NCI-H460 (cell line): ENCODE data around the gene AQP11. TPM values are rescaled to one million over a fixed set of nuclear protein-coding genes. Genes with fewer than 3 reads are reported as not detected.
A peak's percentile ranks its signal among the peaks of the same experiment; 100 is the strongest.
"Not testable (repeated sequence)": the region's sequence is repeated elsewhere in the genome, so short reads cannot be mapped to it uniquely, and the experiment has no call there.

Source experiments
- DNase-seq: peaks from one replicate; pipeline ENCODE4 v3.0.0-alpha.2; 2016; ENCODE audit warnings: low read depth; ENCODE audit errors: extremely low read depth
- polyA plus RNA-seq: library from polyadenylated mRNA; depleted of rRNA; stranded (reverse); fragments of >200 nt; gene quantifications from 2 replicates; pipeline ENCODE4 v1.2.3, GENCODE V29; 2014; cell fraction: nucleus; rRNA removed
- total RNA-seq: library from RNA; depleted of rRNA; stranded (reverse); fragments of >200 nt; shearing (Covaris generic); gene quantifications from 2 replicates; pipeline ENCODE4 v1.2.3, GENCODE V29; 2014; rRNA removed

The AQP11 gene, protein sequence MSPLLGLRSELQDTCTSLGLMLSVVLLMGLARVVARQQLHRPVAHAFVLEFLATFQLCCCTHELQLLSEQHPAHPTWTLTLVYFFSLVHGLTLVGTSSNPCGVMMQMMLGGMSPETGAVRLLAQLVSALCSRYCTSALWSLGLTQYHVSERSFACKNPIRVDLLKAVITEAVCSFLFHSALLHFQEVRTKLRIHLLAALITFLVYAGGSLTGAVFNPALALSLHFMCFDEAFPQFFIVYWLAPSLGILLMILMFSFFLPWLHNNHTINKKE
- total RNA-seq: 0.52 and 0.63 TPM in 2 replicates
- polyA plus RNA-seq: 1.3 and 1.4 TPM in 2 replicates

DNA sequence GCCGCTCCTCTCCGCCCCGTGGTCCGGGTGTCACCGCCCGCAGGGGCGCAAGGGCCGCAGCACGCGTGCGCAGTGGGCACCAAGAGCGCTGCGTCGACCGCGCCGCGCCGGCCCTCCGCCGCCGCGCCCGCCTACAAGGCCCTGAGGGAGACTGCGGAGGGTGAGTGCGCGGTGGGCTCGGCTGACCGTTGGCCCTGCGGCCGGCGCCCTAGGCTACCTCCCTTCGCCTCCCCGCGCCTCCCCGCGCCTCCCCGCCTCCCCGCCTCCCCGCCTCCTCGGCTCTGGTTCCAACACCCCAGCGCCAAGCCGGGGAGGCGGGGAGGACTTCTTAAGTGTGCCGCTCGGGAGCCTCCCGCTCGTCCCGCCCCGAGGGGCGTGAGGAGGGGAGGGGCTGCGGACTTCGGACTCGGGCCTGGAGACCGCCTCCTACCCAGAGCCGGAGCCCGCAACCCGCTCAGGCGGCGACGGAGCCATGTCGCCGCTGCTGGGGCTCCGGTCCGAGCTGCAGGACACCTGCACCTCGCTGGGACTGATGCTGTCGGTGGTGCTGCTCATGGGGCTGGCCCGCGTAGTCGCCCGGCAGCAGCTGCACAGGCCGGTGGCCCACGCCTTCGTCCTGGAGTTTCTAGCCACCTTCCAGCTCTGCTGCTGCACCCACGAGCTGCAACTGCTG, at the start of gene AQP11:
AQP11 (plus strand) TSS at position 433 of the 673 bp plus-strand sequence; CDS start at position 473, 40 bp downstream.
- DNase-seq: peak; percentile 67

GRCh38 chr11:77542296-77542695, 47.5 kb upstream of the AQP11 start:
- DNase-seq: no peak

DNA sequence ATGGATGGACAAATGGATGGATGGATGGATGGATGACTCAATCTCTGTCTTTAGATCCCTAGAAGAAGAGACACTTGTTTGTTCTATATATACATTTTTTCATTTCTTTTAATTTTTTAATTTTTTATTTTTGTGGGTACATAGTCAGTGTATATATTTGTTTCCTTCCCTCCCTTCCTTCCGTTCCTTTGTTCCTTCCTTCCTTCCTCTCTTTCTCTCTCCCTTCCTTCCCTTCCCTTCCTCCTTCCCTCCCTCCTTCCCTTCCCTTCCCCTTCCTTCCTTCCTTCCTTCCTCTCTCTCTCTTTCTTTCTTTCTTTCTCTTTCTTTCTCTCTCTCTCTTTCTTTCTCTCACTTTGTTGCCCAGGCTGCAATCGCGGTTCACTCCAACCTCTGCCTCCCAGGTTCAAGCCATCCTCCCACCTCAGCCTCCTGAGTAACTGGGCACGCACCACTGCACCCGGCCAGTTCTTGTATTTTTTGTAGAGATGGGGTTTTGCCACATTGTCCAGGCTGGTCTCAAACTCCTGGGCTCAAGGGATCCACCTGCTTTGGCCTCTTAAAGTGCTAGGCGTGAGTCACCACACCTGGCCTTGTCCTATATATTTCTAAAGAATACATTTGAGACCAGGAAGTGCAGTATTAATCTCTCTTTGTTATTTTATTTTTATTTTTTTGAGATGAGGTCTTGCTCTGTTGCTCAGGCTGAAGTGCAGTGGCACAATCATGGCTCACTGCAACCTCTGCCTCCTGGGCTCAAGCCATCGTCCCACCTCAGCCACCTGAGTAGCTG, 42.5 kb upstream of the AQP11 start:
- DNase-seq: no peak

GRCh38 chr11:77547863-77548551, 41.7 kb upstream of the AQP11 start:
- peak; percentile 54 for DNase-seq

DNA sequence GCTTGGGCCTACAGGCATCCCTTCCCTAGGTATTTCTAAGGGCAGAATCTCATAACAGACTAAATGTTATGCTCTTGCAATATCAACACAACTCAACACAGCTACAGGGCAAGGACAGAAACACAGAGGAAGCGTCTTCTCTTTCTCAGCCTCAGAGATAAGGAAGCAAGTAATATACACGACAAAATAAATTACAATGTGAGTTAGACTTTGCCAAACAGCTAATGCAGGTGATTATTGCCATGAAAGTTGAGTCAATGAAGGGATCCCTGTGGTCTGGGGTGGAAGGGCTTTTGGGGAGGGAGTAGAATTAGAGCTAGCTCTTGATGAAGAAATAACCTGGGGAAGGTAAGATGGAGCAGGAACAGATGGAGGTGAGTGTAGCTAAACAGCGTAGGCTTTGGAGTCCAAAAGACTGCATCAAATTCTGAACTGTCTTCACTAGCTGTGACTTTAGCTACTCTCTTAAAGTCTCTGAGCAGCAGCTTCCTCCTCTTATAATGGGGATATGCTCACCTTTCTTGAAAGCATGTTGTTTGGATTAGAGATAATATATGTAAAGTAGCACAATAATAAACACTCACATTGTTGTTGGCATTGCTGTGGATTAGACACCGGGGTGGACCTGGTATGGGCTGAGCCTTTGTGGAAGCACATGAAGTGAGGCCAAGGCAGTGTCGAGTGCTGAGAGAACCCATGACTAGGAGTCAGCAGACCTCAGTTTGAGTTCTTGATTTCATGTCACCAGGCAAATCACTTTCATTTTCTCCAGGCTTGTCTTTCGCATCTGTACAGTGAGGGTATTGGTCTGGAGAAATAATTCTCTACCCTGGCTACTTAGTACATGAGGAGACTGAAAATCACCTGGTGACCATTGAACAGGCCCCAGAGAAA, 41.0 kb upstream of the AQP11 start:
- no peak for DNase-seq

DNA sequence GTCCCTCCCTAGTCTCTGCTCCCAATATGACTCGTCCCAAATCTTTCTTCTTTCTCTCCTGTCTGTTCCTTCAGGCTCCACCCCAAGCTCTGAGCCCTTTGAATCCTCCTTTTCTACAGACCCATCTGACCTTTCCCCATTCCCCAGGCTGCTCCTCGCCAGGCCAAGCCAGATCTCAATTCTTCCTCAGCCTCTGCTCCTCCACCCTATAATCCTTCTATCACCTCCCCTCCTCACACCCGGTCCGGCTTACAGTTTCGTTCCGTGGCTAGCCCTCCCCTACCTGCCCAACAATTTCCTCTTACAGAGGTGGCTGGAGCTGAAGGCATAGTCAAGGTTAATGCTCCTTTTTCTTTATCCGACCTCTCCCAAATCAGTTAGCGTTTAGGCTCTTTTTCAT, 38.3 kb upstream of the AQP11 start:
- not testable (repeated sequence) for DNase-seq

GRCh38 chr11:77557553-77557952, 32.2 kb upstream of the AQP11 start:
- DNase-seq: peak; percentile 14

DNA sequence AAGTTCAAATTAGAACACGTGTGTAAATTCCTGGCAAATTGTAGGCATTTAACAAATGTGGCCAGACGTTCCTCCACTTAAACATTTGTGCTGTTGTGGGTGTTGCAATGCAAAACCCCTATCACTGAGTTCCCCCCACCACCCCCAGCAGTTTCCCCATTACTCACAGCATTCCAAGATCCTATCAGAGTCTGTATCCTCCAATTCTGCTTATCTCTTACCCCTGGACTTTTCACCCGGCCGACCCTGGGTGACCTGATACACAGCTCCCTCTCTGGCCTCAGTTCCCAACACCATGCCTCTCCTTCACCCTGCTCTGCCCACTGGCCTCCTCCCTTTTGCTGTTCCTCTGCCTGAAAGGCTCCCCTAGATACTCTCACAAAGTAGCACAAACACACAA, 31.4 kb upstream of the AQP11 start:
- no peak for DNase-seq

DNA sequence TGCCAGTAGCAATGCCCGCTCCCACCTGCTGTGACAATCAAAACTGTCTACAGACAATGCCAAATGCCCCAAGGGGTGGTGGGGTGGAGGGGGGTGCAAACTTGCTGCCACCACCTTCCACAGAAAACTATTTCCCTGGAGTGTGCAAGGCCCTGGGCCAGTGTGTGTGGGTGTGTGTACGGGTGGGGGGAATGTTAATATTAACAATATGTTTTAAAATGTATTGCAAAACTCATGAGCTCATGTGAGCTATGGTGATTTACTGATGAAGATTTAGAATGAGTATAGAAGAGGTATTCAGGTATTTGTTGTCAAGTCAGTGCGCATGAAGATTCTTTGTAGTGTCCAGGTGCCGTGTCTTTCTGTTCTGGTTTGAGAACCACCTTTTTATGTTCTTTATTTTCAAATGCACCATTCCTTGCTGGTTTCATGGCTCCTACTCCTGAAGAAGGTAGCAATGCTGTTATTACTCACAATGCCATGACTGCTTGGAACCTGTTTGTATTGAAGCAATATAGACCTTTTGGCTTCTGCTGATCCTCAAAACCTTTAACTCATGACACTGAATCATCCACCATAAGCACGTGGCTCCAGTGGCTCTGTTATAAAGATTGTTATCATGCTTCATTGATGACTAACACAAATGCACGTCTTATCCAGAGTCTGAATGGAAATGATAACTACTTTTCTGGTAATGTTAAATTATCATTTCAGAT, 29.9 kb upstream of the AQP11 start:
- DNase-seq: no peak

- no peak for DNase-seq
Measured at GRCh38 chr11:77560605-77561004, 29.1 kb upstream of the AQP11 start.

- no peak for DNase-seq
Measured at GRCh38 chr11:77561257-77561656, 28.5 kb upstream of the AQP11 start.

- DNase-seq: no peak
Measured at GRCh38 chr11:77568306-77568705, 21.4 kb upstream of the AQP11 start.

DNA sequence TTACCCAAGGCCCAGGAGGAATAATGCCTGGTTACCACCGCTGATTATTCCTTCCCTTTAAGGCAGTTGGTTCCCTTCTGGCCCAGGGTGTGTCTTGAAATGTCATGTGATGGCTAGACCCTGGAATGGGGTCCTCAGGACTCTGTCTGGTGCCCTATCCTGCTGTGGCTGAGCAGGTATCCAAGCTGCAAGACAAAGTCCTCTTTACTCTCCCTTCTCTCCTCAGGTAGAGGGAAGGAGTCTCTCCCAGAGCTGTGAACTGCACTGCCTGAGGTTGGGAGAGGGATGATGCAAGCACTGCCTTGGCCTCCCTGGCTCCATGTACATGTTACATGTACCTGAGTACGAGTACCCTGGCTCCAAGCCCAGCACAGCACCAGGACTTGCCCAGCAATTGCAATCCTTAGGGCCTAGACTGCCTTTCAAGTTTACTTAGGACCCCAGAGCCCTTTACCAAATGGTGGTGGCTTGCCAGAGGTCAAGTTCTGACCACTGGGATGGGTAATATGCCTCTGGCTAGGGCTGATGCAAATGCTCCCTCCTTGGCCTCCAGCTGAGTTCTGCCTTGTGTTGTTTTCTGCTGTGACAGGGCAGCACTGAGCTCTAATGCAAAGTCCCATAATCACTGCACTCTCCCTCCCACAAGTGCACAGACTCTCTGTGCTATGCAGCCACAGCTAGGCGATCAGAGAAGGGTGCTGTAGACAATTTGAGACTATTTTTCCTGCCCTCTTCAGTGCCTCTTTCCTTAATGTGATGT, 20.7 kb upstream of the AQP11 start:
- DNase-seq: no peak

DNA sequence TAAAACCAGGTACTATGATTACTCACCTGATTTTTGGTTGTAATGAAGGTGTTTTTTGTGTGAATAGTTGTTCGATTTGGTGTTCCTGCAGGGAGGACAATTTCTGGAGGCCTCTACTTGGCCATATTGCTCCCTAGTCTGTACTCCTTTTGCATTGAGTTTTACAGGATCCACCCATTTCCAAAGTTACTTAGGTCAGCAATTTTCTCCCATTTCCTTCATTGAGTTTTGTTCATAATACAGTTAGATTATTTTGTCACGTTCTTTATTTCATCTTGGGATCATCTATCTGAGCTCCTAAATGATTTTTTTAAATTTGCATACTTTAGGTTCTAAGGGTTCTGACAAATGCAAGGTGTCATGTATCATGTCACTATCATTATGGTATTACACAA, 20.1 kb upstream of the AQP11 start:
- no peak for DNase-seq

GRCh38 chr11:77570896-77571295, 18.9 kb upstream of the AQP11 start:
- not testable (repeated sequence) for DNase-seq

- not testable (repeated sequence) for DNase-seq
Measured at GRCh38 chr11:77575428-77575827, 14.3 kb upstream of the AQP11 start.

GRCh38 chr11:77580712-77581337, 8.9 kb upstream of the AQP11 start:
- no peak for DNase-seq

GRCh38 chr11:77589181-77589520, 602 bp upstream of the AQP11 start:
- no peak for DNase-seq
